Body of pancreas (tissue), 4 donors: ENCODE data around the gene ACAP2. TPM values are rescaled to one million over a fixed set of nuclear protein-coding genes. Genes with fewer than 3 reads are reported as not detected.
A peak's percentile ranks its signal among the peaks of the same experiment; 100 is the strongest.

Experiments used
- ATAC-seq: fragments of 150-250 bp; one replicate; pipeline ENCODE4 v1.9.1; 2016
- DNase-seq, 4 donors: peaks; one replicate each; pipeline ENCODE4 v3.0.0-alpha.2; 2019
- H3K27ac ChIP-seq, 4 donors: fragments of 200-600 bp; sonication (generic); 1 replicate in 3 of 4; 2 replicates in 1 of 4; pipeline versions ENCODE4 v1.5.1 to v1.6.1; 2016 to 2019; ENCODE audit warnings: mild to moderate bottlenecking in 1 of 4, mixed read lengths in 1 of 4, moderate library complexity in 1 of 4
- H3K27me3 ChIP-seq, 2 donors: fragments of 200-600 bp; sonication (generic); one replicate each; pipeline ENCODE4 v1.6.0; 2016; ENCODE audit warnings: mild to moderate bottlenecking in 1 of 2
- H3K36me3 ChIP-seq, 2 donors: fragments of 200-600 bp; sonication (generic); replicated peaks in 1 of 2; 2 replicates each; pipeline ENCODE4 v1.5.1; 2016; ENCODE audit warnings: low read depth in 2 of 2; ENCODE audit not compliant: insufficient read depth in 1 of 2
- H3K4me1 ChIP-seq: fragments of 200-600 bp; sonication (generic); one replicate; pipeline ENCODE4 v1.6.0; 2016
- H3K4me3 ChIP-seq, 2 donors: fragments of 200-600 bp; sonication (generic); 1 replicate in 1 of 2; 2 replicates in 1 of 2; pipeline ENCODE4 v1.5.1; 2016 to 2019
- H3K9me3 ChIP-seq, 3 donors: fragments of 200-600 bp; sonication (generic); 1 replicate in 2 of 3; 2 replicates in 1 of 3; pipeline ENCODE4 v1.5.1; 2016
- CTCF ChIP-seq, 7 experiments: fragments of 450-650 bp in 4 of 7; fragments of 200-600 bp in 3 of 7; sonication (generic) in 3 of 7; IDR thresholded peaks; one replicate each; pipeline ENCODE4 v1.5.1; 2016 to 2019; ENCODE audit warnings: antibody characterized with exemption in 7 of 7
- POLR2A ChIP-seq, 3 donors: fragments of 450-650 bp; IDR thresholded peaks; one replicate each; pipeline ENCODE4 v1.6.1; 2016; ENCODE audit warnings: antibody characterized with exemption in 3 of 3, mild to moderate bottlenecking in 2 of 3
- WGBS, 2 donors: methylation state at CpG; one replicate each; pipeline ENCODE4 v1.1.5; 2017; 5-methylcytosine and 5-hydroxymethylcytosine counted together
- intact Hi-C: fragments of 100-400 bp; cut with DNase I; formaldehyde crosslinking; loops from one replicate; pipeline ENCODE4 v1.15.1; 2023
- total RNA-seq, 2 donors: library from RNA; depleted of rRNA; stranded (reverse); fragments of >200 nt; gene quantifications; one replicate each; pipeline ENCODE4 v1.1.0, GENCODE V29; 2016

ACAP2 gene
- total RNA-seq, 2 donors from 2014 or later, result 25.1 to 25.9 TPM

- DNase-seq, result peak in 1 of 4 donors; percentile 46
- intact Hi-C loops, result no loop called here
- Histone ChIP-seq H3K27ac (peak overlapping the region in 3 of 4 donors; percentile 40 to 85 (median 83)), H3K9me3 (no peaks in the 10 kb centered on the region), H3K4me1 (peaks cover 19% of the 10 kb centered on the region), H3K36me3 (no peaks in the 10 kb centered on the region), H3K4me3 (peak overlapping the region; percentile 32 to 59), H3K27me3 (no peaks in the 10 kb centered on the region)
- 9 to 25% methylated on average over 14 to 40 of the region's 41 CpGs for WGBS, 2 donors
- ATAC-seq, result peak; percentile 36
- no peak for TF ChIP-seq POLR2A (IDR thresholded peaks at IDR 0.05)
- peak in 1 of 7 experiments; percentile 1 for TF ChIP-seq CTCF (IDR thresholded peaks at IDR 0.05)
Observed at GRCh38 chr3:195260280-195260905, 182.4 kb downstream of the ACAP2 start.

GRCh38 chr3:195259475-195260279, 183.1 kb downstream of the ACAP2 start:
- 0 to 9% methylated on average over 9 to 64 of the region's 82 CpGs for WGBS, 2 donors
- Histone ChIP-seq H3K27me3 (no peaks in the 10 kb centered on the region), H3K9me3 (no peaks in the 10 kb centered on the region), H3K36me3 (no peaks in the 10 kb centered on the region), H3K4me3 (peak overlapping the region in 1 of 2 donors; percentile 32), H3K4me1 (peaks cover 19% of the 10 kb centered on the region), H3K27ac (peak overlapping the region; percentile 57 to 85 (median 70))
- peak; percentile 87 for ATAC-seq
- peak in 2 of 3 donors; percentile 54 to 60 for TF ChIP-seq POLR2A (IDR thresholded peaks at IDR 0.05)
- peak in 6 of 7 experiments; percentile 25 to 99 (median 96) for TF ChIP-seq CTCF (IDR thresholded peaks at IDR 0.05)
- intact Hi-C loops, result loop anchor here (5.0 kb wide), 1 partner anchor 577 kb away; no protein-coding TSS in a partner anchor
- DNase-seq, result peak; percentile 75 to 87 (median 80)

GRCh38 chr3:195259154-195259474, 183.7 kb downstream of the ACAP2 start:
- peak overlapping the region; percentile 57 to 85 (median 70) for H3K27ac ChIP-seq
- H3K9me3 ChIP-seq, result no peaks in the 10 kb centered on the region
- H3K4me1 ChIP-seq, result peaks cover 19% of the 10 kb centered on the region
- TF ChIP-seq CTCF (IDR thresholded peaks at IDR 0.05) (no peak), POLR2A (IDR thresholded peaks at IDR 0.05) (no peak)
- no peaks in the 10 kb centered on the region for H3K36me3 ChIP-seq
- ATAC-seq (no peak), DNase-seq (no peak)
- intact Hi-C loops, result loop anchor here (5.0 kb wide), 1 partner anchor 577 kb away; no protein-coding TSS in a partner anchor
- no peaks in the 10 kb centered on the region for H3K27me3 ChIP-seq
- H3K4me3 ChIP-seq, result no peak overlapping the region
- WGBS, 2 donors, result 50 to 71% methylated on average over 5 to 7 of the region's 7 CpGs

GRCh38 chr3:195258449-195259153, 184.2 kb downstream of the ACAP2 start:
- no peaks in the 10 kb centered on the region for H3K27me3 ChIP-seq
- H3K4me1 ChIP-seq, result peaks cover 19% of the 10 kb centered on the region
- WGBS, 2 donors, result 71 to 84% methylated on average over 14 of the region's 14 CpGs
- ATAC-seq, result no peak
- H3K9me3 ChIP-seq, result no peaks in the 10 kb centered on the region
- TF ChIP-seq POLR2A (IDR thresholded peaks at IDR 0.05) (no peak), CTCF (IDR thresholded peaks at IDR 0.05) (no peak)
- intact Hi-C loops, result loop anchor here (5.0 kb wide), 1 partner anchor 576 kb away; no protein-coding TSS in a partner anchor
- no peaks in the 10 kb centered on the region for H3K36me3 ChIP-seq
- H3K27ac ChIP-seq, result peak overlapping the region in 3 of 4 donors; percentile 57 to 85 (median 83)
- H3K4me3 ChIP-seq, result no peak overlapping the region
- no peak for DNase-seq
